ENCODE data around the gene SCAANT1. TPM values are rescaled to one million over a fixed set of nuclear protein-coding genes. Genes with fewer than 3 reads are reported as not detected.
A peak's percentile ranks its signal among the peaks of the same experiment; 100 is the strongest.

SCAANT1 gene
- not detected for total RNA-seq

DNA sequence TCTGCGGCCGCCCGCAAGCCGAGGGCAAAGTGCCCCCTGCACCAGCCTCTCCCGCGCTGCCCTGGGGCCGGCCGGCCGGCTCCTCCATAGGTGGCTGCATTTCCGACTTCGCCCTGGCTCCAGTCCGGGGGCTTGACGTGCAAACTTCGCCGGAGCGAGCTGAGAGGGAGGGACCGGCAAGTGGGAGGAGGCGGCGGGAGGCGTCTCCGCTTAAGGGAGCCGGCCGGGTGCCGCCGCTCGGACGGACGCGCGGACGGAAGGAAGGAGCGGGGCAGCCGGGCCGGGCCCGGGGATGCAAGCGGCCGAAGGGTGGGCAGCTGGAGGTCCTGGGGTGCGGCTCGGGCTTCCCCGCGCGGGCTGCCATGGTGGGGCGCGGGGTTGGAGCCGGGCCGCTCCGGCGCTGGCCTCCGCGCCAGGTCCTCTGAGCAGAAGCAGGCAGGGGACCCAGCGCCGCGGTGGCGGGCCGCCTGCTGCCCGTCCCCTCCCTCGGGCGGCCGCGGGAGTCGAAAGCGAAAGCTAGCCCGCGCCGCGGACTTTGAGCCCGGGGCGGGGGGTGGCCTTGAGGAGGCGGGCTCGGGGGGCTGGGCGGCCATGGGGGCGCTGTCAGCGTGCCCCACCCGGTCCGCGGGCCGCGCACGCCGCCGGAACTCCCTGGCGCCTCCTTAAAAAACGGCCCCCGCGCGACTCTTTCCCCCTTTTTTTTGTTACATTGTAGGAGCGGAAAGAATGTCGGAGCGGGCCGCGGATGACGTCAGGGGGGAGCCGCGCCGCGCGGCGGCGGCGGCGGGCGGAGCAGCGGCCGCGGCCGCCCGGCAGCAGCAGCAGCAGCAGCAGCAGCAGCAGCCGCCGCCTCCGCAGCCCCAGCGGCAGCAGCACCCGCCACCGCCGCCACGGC lies at the start of gene SCAANT1:
SCAANT1 (minus strand) TSS at position 511 of the 895 bp plus-strand sequence.
- Mint-ChIP-seq H3K4me3 (peak within 1 kb of the TSS; percentile 89), H3K27ac (peak within 1 kb of the TSS; percentile 96), H3K4me1 (peaks cover 48% of the 10 kb centered on the region), H3K27me3 (no peaks in the 10 kb centered on the region), H3K36me3 (ENCODE audit: low read depth) (peaks cover 30% of the 10 kb centered on the region), H3K9me3 (no peaks in the 10 kb centered on the region)
- peak; percentile 79 for DNase-seq
- ChIA-PET CTCF (interaction anchor here (1.4 kb wide), 2 partner anchors 27 to 50 kb away, joined by 3 to 4 read pairs; no protein-coding TSS in a partner anchor), POLR2A (interaction anchor here (0.9 kb wide), 2 partner anchors 21 to 39 kb away, joined by 3 read pairs; no protein-coding TSS in a partner anchor)

DNA sequence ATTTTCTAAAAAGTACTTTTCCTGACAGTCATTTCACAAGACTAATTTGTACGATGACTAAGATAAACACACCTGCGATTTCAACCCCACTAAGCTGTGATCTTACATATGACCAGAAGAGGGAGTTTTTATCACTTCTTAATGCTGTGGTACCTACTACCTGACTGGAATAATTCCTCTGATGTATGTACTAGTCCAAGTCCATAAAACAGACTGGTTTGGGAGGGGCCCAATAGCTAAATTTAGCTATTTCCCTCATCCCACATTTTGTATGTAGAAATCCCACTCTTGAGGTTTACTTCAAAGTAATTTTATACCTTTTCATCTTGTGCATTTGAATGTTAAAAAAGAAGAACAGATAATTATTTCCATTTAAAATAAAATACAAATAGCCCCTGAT lies 49.7 kb upstream of the SCAANT1 start:
- peaks cover 54% of the 10 kb centered on the region for H3K4me1 Mint-ChIP-seq
- no peak overlapping the region for H3K4me3 Mint-ChIP-seq
- ChIA-PET POLR2A (no interaction called here), CTCF (interaction anchor here (0.7 to 2.3 kb wide), 12 partner anchors 9 to 67 kb away, joined by 3 to 11 read pairs (median 4); partner anchors contain the start of gene SCAANT1)
- DNase-seq = peak; percentile 34
- H3K36me3 Mint-ChIP-seq (ENCODE audit: low read depth) = peaks cover 5% of the 10 kb centered on the region
- no peaks in the 10 kb centered on the region for H3K27me3 Mint-ChIP-seq
- H3K9me3 Mint-ChIP-seq = no peaks in the 10 kb centered on the region
- no peak overlapping the region for H3K27ac Mint-ChIP-seq

DNA sequence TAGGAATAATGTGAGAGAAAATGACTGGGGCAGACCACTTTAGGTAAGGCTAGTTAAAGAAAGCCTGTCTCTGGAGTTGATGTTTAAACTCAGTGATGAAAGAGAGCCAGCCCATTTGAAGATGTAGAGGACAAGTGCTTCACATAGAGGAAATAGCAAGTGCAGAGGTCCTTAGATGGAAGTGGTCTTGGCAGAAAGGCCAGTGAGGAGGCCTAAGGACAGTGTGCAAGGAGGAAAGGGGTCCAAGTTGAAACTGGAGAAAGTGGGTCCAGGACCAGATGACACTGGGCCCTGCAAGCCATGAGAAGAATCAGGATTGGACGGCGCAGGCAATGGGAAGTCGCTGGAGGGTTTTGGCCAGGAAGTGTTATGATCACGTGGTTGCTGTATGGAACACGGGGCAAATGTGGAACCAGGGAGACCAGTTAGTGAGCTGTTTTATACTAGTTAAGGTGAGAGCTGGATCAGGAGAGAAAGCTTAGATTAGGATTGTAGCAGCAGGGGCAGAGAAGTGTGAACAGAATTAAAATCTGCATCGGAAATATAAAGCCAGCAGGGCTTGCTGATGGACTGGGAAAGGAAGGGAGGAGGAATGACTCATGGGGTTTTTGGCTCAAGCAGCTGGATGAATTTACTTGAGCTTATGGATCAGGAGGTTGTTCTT lies 48.0 kb upstream of the SCAANT1 start:
- Mint-ChIP-seq H3K4me3 (no peak overlapping the region), H3K9me3 (no peaks in the 10 kb centered on the region), H3K27ac (peak overlapping the region; percentile 33), H3K27me3 (no peaks in the 10 kb centered on the region), H3K36me3 (ENCODE audit: low read depth) (peaks cover 10% of the 10 kb centered on the region), H3K4me1 (peaks cover 41% of the 10 kb centered on the region)
- CTCF ChIA-PET = interaction anchor here (0.9 kb wide), 1 partner anchor 15 kb away, joined by 3 read pairs; no protein-coding TSS in a partner anchor
- POLR2A ChIA-PET = no interaction called here
- DNase-seq = no peak

DNA sequence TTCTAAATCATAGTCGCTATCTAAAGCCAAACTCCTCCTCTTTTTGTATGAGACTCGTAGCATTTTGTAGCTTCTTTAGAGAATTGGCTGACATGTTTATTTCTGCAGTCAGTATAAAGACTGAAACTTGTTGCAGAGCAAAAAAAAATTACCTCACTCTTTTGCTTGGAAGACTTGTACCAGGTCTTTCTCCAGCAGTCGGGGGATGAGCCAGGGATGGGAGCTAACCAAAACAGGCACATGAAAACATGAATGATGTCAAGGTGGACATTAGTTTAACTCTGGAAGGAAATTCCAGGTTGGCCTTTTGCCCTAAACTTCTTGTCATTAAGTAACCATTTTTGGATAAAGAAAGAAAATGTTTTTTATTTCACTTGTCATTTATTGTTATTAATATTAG lies 47.0 kb upstream of the SCAANT1 start:
- ChIA-PET CTCF (no interaction called here), POLR2A (no interaction called here)
- Mint-ChIP-seq H3K36me3 (ENCODE audit: low read depth) (peaks cover 17% of the 10 kb centered on the region), H3K27me3 (no peaks in the 10 kb centered on the region), H3K27ac (no peak overlapping the region), H3K4me1 (peaks cover 38% of the 10 kb centered on the region), H3K4me3 (no peak overlapping the region), H3K9me3 (no peaks in the 10 kb centered on the region)
- no peak for DNase-seq

DNA sequence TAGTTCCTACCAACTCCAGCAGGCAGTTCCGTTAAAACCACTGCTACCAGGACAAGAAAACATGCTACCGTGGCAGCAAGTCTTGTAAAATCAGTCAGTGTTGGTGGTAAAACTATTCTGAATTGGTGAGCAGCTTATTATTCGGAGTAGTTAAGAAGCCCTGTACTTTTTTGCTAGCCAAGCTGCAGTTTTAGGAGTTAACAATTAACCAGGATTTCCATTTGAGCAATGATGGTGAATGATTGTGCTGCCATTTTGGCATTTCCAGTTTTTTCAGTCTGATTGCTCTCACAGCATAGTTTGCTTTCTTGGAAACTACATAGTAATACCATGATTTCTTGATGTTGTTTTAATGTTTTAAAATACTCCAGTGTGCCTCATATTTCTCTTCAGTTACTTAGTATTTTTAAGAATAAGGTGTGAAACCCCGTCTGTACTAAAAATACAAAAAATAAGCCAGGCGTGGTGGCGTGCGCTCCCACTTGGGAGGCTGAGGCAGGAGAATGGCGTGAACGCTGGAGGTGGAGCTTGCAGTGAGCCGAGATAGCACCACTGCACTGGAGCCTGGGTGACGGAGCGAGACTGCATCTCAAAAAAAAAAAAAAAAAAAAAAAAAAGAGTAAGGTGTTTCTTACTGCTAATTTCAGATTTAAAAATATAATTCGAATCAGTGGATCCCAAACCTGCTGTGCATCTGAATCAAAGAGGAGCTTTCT lies 43.8 kb upstream of the SCAANT1 start:
- CTCF ChIA-PET = interaction anchor here (0.6 to 1.6 kb wide), 2 partner anchors 11 to 37 kb away, joined by 3 to 8 read pairs; no protein-coding TSS in a partner anchor
- no peak for DNase-seq
- Mint-ChIP-seq H3K4me3 (no peak overlapping the region), H3K27ac (no peak overlapping the region), H3K4me1 (peaks cover 38% of the 10 kb centered on the region), H3K27me3 (no peaks in the 10 kb centered on the region), H3K9me3 (no peaks in the 10 kb centered on the region), H3K36me3 (ENCODE audit: low read depth) (peaks cover 32% of the 10 kb centered on the region)
- POLR2A ChIA-PET = no interaction called here

DNA sequence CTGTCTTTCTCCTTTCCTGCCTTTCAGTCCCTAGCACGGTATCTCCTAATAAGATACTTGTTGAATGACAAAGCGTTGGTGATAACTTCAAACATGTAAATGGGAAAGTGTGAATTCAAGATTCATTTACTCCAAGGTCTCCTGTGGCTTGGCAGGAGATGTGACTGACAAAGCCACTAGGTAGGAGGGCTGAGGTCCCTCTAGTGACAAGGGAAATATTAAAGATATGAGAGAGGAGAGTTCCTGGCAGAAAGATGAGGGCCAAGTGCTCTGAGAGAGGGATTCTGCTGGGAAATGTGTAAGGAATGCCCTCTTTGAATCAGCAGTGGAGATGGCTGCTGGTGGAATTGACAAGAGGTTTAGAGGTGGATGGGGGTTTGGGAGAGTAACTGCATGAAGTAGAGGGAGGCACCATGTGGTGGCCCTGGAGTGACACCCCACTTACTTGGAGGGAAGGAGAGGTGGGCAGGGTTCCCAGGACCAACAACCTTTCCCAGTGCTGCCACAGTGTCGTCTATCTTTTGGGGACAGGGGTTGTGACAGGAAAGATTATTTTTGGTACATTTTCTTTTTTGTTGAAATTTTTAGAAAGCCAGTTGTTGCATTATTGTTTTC lies 43.0 kb upstream of the SCAANT1 start:
- Mint-ChIP-seq H3K4me1 (peaks cover 36% of the 10 kb centered on the region), H3K36me3 (ENCODE audit: low read depth) (peaks cover 30% of the 10 kb centered on the region), H3K4me3 (no peak overlapping the region), H3K9me3 (no peaks in the 10 kb centered on the region), H3K27ac (peak overlapping the region; percentile 64), H3K27me3 (no peaks in the 10 kb centered on the region)
- DNase-seq = no peak
- CTCF ChIA-PET = interaction anchor here (1.6 kb wide), 1 partner anchor 12 kb away, joined by 8 read pairs; no protein-coding TSS in a partner anchor
- POLR2A ChIA-PET = no interaction called here

DNA sequence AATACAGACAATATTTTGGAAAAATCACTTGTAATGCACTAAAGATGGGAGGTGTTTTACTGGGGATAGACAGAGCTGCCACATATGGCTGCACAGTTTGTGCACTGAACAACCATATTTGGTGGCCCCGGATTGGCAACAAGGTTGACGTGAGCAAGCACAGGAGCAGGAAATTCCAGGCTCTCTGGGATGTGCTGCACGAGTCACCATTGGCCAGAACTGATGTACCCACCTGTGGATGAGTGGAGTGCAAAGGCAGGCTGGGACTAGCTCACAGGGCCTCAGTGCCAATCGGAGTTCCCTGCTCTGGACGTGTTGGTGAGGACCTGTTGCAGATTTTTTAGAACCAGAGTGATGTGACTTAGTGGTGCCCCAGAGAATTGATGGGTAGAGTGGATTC lies 42.0 kb upstream of the SCAANT1 start:
- peaks cover 36% of the 10 kb centered on the region for H3K4me1 Mint-ChIP-seq
- H3K9me3 Mint-ChIP-seq = no peaks in the 10 kb centered on the region
- peaks cover 30% of the 10 kb centered on the region for H3K36me3 Mint-ChIP-seq (ENCODE audit: low read depth)
- no peaks in the 10 kb centered on the region for H3K27me3 Mint-ChIP-seq
- peak overlapping the region; percentile 16 for H3K27ac Mint-ChIP-seq
- ChIA-PET CTCF (no interaction called here), POLR2A (no interaction called here)
- H3K4me3 Mint-ChIP-seq = no peak overlapping the region
- no peak for DNase-seq

DNA sequence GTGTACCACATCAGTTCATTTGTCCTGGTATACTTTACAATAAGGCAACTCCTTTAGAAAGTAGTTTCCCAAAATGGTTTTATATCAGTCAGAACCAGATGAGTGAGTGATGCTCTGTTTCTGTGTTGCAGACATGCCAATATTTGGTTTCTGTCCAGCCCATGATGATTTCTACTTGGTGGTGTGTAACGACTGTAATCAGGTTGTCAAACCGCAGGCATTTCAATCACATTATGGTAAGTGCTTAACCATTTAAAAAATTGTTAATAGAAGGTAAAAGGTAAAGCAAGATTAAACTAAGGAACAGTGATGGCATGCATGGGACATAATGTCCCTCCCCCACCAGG lies 40.0 kb upstream of the SCAANT1 start:
- H3K36me3 Mint-ChIP-seq (ENCODE audit: low read depth) = peaks cover 34% of the 10 kb centered on the region
- H3K9me3 Mint-ChIP-seq = no peaks in the 10 kb centered on the region
- no peaks in the 10 kb centered on the region for H3K27me3 Mint-ChIP-seq
- POLR2A ChIA-PET = no interaction called here
- DNase-seq = no peak
- H3K27ac Mint-ChIP-seq = peak overlapping the region; percentile 68
- peaks cover 47% of the 10 kb centered on the region for H3K4me1 Mint-ChIP-seq
- H3K4me3 Mint-ChIP-seq = no peak overlapping the region
- CTCF ChIA-PET = interaction anchor here (1.5 to 1.7 kb wide), 2 partner anchors 14 to 20 kb away, joined by 3 read pairs; no protein-coding TSS in a partner anchor

DNA sequence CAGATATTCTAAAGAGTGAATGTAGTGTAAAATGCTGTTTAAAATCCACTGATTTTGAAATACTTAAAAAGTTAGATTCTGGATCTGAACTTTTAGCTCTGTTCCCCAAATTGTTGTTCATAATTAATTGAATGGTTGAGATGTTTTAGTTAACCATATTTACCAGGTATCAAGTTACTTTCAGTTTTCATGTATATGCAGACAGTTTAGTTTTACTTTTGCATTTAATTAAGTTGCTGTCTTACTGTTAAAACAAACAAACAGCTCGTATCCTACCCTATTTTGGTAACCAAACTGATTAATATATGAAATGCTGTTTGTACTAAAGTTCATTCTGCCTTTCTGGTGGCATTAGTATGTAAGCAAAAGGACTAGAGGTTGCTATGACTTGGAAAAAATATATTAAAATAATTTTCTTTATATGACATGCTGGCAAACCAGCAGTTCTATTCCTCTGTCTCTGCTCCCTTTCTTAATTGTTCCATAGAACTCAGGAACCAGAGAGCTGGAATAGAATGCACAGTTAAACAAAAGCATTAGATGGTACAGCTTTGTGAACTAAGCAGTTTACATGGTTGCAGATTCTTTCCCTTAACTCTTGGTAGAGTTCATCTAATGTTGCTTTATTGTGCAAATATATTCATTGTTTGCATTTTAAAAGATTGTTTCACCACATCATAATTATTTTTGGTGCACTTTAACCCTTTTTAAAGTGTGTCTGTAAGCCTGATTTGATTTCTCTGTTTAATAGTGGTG lies 39.5 kb upstream of the SCAANT1 start:
- Mint-ChIP-seq H3K27ac (peak overlapping the region; percentile 78), H3K4me3 (peak overlapping the region; percentile 60), H3K36me3 (ENCODE audit: low read depth) (peaks cover 31% of the 10 kb centered on the region), H3K27me3 (no peaks in the 10 kb centered on the region), H3K4me1 (peaks cover 50% of the 10 kb centered on the region), H3K9me3 (no peaks in the 10 kb centered on the region)
- ChIA-PET CTCF (interaction anchor here (1.3 to 1.7 kb wide), 3 partner anchors 14 to 28 kb away, joined by 3 read pairs; no protein-coding TSS in a partner anchor), POLR2A (interaction anchor here (0.9 kb wide), 1 partner anchor 40 kb away, joined by 3 read pairs; the partner anchor contains the start of gene SCAANT1)
- DNase-seq = no peak

DNA sequence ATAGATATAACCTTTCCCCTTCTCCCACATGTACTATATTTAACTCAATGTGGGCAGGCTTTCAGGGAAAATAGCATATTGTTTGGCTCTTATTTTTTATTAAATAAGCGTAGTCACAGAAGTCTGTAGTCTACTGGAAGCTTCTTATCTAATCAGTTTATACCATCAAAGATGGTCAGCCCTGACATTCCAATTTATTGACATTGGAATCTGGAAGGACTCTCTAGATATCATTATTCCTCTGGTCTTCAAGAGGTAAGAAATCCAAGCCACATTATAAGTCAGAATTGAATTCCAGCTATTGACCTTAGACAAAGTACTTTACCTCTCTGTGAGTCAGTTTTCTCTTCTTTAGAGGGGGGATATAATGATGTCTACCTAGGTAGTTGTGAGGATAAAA lies 38.5 kb upstream of the SCAANT1 start:
- Mint-ChIP-seq H3K27me3 (no peaks in the 10 kb centered on the region), H3K9me3 (no peaks in the 10 kb centered on the region), H3K36me3 (ENCODE audit: low read depth) (peaks cover 33% of the 10 kb centered on the region), H3K4me1 (peaks cover 58% of the 10 kb centered on the region), H3K4me3 (peak overlapping the region; percentile 60), H3K27ac (peak overlapping the region; percentile 78)
- no peak for DNase-seq
- ChIA-PET POLR2A (no interaction called here), CTCF (interaction anchor here (1.0 to 1.7 kb wide), 4 partner anchors 13 to 29 kb away, joined by 3 read pairs; no protein-coding TSS in a partner anchor)

DNA sequence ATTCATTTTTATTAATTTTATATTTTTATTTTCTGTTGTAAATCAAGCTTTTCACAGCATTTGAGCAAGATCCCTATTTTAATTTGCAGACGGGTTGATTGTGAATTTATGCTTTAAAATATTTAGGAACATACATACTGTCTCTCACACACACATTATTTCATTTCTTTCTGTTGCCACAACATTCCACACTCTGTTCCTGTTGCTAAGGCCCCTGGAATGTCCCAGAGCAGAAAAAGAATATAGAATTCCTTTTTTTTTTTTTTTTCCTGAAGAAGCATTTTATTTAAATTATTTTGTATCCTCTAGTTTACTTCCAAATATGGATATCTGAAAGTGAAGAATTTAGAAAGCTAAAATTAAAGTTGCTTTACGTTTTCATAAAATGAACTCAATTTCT lies 36.8 kb upstream of the SCAANT1 start:
- CTCF ChIA-PET = interaction anchor here (0.7 to 1.6 kb wide), 6 partner anchors 10 to 92 kb away, joined by 3 to 4 read pairs (median 4); partner anchors contain the start of gene PSMD6
- Mint-ChIP-seq H3K36me3 (ENCODE audit: low read depth) (peaks cover 28% of the 10 kb centered on the region), H3K27ac (no peak overlapping the region)

More for the DNA sequence above, 36.8 kb upstream of the SCAANT1 start:
- peaks cover 59% of the 10 kb centered on the region for H3K4me1 Mint-ChIP-seq
- no peaks in the 10 kb centered on the region for H3K27me3 Mint-ChIP-seq
- no peak for DNase-seq
- POLR2A ChIA-PET = no interaction called here
- H3K4me3 Mint-ChIP-seq = no peak overlapping the region
- no peaks in the 10 kb centered on the region for H3K9me3 Mint-ChIP-seq
